Spleen (tissue), 11 donors: ENCODE results near the gene NPSR1. TPM values are rescaled to one million over a fixed set of nuclear protein-coding genes. Genes with fewer than 3 reads are reported as not detected.

ENCODE experiments used
- polyA plus RNA-seq, 3 donors: library from polyadenylated mRNA; stranded (reverse); fragments of 200-250 nt; gene quantifications; one replicate each; pipeline ENCODE4 v1.2.1, GENCODE V29; 2013
- small RNA-seq, 4 donors: library from RNA; depleted of rRNA; stranded (forward); fragments of <200 nt; gene quantifications; one replicate each; pipeline ENCODE3, GENCODE V24; 2016
- total RNA-seq, 7 donors: library from RNA; depleted of rRNA in 3 of 7; stranded (reverse); fragments of >200 nt in 3 of 7; fragmentation: NEBNext Ultra II Directional in 4 of 7; extraction: Animal tissue kit (Norgen Biotek cat#: 25700) in 4 of 7; gene quantifications; one replicate each; pipeline versions ENCODE4 v1.1.0 to v1.2.1, GENCODE V29; 2016 to 2021
- donor health status: healthy with polysubstance abuse.
- donor health status: DM: no; HTN: no; CAD: no; lungs with moderate emphysema.
- donor health status: DM: no; HTN: no; CAD: no.
- donor health status: Bipolar disorder and iron deficiency.
- donor health status: healthy.
- donor health status: DM: no; HTN: no; CAD: no.
- donor health status: DM: yes; HTN: yes; CAD: no.

Gene NPSR1
- total and polyA plus RNA-seq, 10 donors, result not detected

Small RNA genes lying within 50 kb of the gene (small RNA-seq; reads per million reads assigned to genes)
- gene RF00322 (0 reads per million in 4 donors), gene RN7SL132P (0 reads per million in 4 donors)
